GM21619 (cell line): Measurements from ENCODE around the gene IQGAP3.

Experiments
- ATAC-seq: cut with Tn5 transposase; IDR thresholded peaks from one replicate; pipeline ENCODE4 v1.9.1; 2021; ENCODE audit not compliant: unreplicated experiment

Gene IQGAP3

GRCh38 chr1:156486421-156487344, 85.7 kb downstream of the IQGAP3 start:
- ATAC-seq = no peak

- ATAC-seq = no peak
These were observed 86.4 kb downstream of the IQGAP3 start for GRCh38 chr1:156485984-156486383.

GRCh38 chr1:156484480-156485058, 87.8 kb downstream of the IQGAP3 start:
- ATAC-seq = no peak

- no peak for ATAC-seq
These were observed 89.0 kb downstream of the IQGAP3 start for GRCh38 chr1:156483397-156483796.

- no peak for ATAC-seq
These were observed 90.1 kb downstream of the IQGAP3 start for GRCh38 chr1:156482276-156482675.

GRCh38 chr1:156481527-156481926, 90.8 kb downstream of the IQGAP3 start:
- ATAC-seq = no peak

GRCh38 chr1:156480411-156481192, 91.8 kb downstream of the IQGAP3 start:
- no peak for ATAC-seq

- ATAC-seq = no peak
These were observed 92.4 kb downstream of the IQGAP3 start for GRCh38 chr1:156480016-156480370.

- no peak for ATAC-seq
These were observed 93.0 kb downstream of the IQGAP3 start for GRCh38 chr1:156479093-156480015.

- ATAC-seq = no peak
These were observed 94.1 kb downstream of the IQGAP3 start for GRCh38 chr1:156478250-156478627.

- ATAC-seq = no peak
These were observed 94.7 kb downstream of the IQGAP3 start for GRCh38 chr1:156477526-156478249.

GRCh38 chr1:156476501-156477298, 95.7 kb downstream of the IQGAP3 start:
- no peak for ATAC-seq

GRCh38 chr1:156475568-156476500, 96.5 kb downstream of the IQGAP3 start:
- no peak for ATAC-seq
